Activated CD8-positive, alpha-beta memory T cell treated with anti-CD3 and anti-CD28 coated beads for 1 hour (primary cell): ENCODE measurements around the gene EEF1G.
"Not testable (repeated sequence)": the region's sequence is repeated elsewhere in the genome, so short reads cannot be mapped to it uniquely, and the experiment has no call there.

Experiments used
- DNase-seq, 2 donors: peaks; one replicate each; pipeline ENCODE4 v3.0.0-alpha.2; 2020; ENCODE audit warnings: low read depth in 1 of 2; ENCODE audit errors: extremely low read depth in 1 of 2

EEF1G gene

DNA sequence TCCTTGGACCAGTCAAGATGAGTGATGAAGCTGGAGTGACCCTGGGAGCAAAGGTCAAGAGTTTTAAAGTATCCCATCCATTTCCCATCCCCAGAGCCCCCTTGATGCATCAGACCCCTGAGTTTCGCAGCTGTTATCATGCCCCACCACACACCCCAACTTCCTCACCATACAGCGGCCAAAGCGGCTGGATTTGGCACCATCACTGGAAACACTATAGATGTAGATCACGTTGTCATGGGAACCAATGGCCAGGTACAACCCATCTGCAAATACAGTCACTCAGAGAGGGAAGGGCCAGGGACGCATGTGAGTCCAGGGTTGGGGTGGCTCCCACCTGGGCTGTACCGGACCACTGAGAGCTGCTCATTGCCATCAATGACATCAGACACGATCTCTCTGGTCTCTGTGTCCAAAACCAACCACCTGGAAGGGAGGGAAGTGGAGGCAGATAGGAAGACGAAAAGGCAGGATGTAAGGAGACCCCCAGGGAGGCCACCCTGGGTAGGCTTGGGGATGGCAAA lies 30.1 kb upstream of the EEF1G start:
- DNase-seq: no peak

DNA sequence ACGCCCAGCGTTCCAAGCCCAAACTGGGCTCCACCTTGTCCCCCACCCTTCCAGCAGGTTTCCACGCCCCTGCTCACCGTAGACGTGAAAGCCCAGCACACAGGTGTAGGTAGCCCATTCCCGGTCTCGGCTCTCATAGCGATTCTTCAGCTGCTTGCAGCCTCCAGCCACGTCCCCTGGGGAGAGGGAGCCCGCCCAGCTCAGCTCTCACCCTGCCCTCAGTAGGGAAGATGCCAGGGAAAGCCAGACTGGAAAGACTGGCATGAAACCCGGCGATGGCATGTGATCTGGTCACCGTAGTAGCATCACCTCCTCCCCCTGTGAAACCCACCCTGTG lies 29.3 kb upstream of the EEF1G start:
- DNase-seq: no peak

DNA sequence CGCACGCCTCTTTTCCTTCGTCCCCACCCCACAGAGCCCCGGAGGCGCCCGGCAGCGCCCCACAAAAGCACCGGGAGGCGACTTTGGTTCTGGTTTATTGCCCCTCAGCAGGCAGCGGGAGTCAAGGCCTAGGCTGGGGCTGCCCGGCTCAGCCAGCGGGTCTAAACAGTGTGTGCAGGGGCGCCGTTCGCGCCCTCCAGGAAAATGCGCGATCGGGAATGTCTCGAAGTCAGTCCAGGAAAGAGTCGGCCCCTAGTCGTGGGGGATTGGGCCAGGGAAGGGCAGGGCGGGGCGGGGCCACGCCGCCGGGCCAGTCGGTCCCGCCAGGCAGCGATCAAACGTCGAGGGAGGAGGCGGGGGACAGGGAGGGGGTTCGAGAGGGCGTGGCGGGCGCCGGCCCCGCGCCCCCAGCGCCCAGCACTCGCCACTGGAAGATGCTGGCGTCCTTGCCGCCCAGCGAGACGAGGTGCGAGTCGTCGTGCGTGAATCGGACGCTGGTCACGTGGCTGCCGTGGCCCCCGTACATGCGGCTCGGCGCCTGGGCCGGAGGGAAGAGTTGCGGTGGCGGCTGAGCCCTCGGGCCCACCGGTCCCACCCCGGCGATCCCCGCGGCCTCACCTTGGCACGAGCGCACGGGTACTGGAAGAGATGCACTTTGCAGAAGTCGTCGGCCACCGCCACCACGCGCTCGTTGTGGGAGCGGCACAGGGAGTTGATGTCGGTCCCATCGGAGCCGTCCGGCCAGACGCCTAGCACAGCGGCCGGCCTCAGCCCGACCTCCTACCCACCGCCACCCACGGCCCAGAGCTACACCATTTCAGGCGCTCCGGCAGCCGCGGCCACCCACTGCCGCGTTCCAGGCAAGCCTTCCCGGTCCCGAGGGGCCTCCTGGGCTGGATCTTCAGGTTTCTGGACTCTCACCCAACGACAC lies 28.7 kb upstream of the EEF1G start:
- no peak for DNase-seq

DNA sequence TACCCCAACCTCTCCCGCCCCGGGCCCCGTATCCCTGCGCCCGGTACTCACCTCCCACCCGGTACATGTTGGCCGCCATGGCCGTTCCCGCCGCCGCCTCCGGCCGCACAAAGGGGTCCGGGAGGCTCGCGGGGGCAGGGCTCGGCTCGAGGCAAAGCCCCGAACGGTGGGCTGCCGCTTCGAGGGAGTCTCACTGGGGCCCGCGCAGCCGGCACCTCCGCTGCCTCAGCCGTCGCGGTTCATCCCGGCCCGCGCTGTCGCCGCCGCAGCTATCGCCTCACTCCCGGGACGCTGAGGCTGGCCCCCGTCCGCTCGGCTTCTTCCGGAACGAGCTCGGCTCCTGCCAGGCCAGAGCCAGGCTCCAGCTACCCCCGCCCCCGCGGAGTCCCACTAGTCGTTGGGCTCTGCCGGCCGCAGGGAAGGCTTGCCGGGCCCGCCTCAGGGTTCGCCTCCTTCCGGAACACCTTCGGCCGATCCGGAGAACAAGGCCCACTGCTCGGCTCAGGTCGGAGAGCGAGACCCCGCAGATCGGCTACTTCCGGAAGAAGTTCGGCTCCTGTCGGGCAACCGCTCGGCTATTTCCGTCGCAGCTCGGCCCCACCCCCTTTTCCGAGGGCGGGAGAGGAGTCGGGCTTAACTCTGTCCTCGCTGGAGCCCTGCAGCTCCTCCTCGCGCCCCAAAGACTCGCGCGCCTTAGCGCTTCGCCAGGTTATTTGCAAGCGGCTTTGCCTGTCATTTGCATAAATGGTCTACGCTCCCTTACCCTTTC lies 27.9 kb upstream of the EEF1G start, which contains the start of gene MTA2:
Gene MTA2, minus strand, starts transcription at position 494 of the 769 bp plus-strand sequence. Its CDS starts 415 bp downstream, at position 79.
- peak; percentile 98 for DNase-seq

DNA sequence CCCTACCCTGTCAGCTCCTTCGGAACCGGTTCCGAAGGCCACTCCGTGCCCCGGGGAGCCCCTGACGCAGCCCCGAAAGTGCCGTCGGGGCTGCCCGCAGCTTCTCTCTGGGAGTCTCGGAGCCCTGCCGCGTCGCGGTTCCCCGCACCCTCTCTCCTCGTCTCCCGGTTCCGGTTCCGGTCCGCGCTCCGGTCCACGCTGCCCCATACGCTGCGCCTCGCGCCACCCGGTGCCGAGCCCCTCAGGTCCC lies 27.4 kb upstream of the EEF1G start:
- no peak for DNase-seq

DNA sequence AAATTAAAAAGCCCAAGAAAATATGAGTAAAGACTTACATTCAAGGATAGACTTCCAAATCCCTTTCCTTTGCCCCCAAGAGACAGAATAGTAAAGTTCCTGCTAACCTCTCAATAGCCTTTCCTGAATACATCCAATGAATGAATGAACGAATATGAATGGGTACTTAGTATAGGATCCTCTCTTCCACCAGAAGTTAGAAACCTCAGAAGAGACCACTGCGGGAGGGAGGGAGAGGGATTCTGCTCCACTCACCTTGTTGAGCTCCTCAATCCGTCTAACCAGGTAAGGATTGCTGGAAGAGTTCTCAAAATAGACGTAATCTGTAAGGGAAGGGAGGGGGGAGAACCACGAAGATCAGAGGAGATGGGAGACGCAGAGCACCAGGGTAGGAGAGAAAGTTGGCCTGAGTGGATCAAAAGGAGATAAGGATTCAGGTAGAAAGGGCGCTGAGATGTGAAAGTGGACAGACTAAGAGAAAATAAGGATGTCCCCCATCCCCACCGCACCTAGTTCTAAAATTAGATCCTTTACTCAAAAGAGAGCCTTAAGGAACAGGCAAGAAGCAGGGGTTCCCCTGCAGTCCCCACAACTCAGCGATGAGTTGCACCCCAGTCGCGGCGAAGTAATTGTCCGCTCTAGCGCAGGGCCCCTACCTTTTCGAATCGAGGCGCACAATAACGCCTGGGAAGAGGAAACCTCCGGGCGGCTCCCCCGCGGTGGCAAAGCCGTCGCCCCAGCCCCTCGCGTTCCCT lies 26.9 kb upstream of the EEF1G start:
- no peak for DNase-seq

DNA sequence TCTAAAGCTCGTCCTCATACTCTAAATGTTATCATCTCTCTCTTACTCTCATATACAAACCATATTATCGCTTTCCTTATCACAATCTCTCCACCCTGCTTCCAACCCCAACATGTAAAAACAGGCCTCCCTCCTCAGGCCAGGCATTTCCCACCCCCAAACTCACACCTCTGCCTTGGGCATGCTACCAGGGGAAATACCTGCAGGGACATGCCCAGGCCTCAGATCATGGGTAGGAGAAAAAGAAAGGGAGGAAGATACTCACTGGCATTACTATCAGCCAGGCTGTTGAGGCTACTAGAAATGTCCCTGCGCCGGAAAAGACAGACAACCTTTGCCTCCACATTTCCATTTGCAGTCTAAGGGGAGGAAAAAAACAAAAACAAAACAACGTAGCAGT lies 26.2 kb upstream of the EEF1G start:
- no peak for DNase-seq

DNA sequence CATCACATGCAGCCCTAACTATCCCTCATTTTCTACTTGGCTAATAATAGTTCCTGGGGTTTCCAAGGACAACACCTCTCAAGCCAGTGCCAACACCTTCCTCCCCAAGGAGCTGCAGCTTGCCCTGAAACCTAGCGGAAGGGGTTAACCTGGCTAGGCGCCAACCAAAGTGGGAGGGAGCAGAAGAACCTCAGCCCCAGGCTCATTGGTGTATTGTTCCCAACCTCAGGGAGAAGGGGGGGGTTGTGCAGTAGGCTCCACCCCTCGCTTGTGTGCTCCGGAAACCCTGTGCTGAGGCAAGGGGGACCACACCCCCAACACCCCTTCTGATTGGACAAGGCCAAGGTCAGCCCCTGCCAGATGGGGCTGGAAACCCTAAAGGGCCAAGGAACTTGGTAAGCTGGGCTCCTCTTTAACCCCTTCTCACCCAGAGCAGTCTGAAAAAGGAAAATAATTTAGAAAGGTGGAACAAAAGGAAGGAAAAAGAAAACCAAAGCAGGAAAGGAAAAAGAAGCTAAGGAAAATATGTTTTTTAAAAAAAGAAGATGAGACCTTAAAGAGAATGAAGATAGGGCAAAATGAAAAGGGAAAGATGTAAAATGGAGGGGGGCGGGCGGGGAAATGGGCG lies 25.5 kb upstream of the EEF1G start:
- DNase-seq: peak; percentile 86 to 91

DNA sequence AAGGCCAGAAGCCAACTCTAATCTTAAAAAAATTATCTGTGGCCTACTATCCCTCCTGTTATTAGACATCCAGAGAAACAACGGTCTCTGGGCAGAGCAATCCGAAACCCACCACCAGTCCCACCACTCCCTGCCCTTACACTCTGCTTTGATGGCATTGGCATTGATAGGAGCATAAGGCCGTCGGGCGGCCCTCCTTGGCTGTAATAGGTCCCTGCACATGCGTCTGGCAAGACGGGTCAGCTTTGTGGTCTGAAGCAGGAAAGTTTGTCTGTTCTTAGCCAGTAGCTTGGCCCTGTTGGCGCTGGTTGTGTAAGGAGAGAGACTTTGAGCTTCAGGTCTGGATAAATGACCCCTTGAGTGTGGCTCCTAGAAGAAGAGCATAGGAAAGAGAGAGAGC lies 21.4 kb upstream of the EEF1G start:
- no peak for DNase-seq

DNA sequence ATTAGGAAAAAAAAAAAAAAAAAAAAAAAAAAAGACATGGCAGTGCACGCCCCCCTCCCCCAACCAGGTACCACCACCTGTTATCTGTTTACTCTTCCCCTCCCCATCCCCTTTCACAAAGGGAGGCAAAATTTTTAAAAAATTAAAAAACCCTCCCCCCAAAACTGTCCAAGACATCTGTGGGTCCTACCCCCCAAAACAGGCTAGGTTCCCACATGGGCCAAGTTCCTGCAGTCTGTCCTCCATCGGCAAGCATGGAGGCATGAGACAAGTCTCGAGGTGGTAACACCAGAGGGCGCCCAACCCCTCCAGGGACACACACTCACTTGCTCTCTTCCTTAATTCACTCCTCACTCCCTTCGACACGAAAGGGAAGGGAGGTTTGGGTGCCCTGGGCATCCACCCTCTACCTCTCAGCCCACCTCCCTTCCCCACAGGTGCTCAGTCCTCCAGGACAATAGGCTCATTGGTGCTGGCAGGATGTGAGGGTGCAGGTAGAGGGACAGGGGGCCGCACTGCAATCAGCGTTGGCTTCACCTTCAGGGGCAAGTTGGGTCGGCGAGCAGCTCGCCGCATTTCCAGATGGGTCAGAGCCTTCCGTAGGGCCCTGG lies 19.8 kb upstream of the EEF1G start:
- peak in 1 of 2 donors; percentile 64 for DNase-seq

DNA sequence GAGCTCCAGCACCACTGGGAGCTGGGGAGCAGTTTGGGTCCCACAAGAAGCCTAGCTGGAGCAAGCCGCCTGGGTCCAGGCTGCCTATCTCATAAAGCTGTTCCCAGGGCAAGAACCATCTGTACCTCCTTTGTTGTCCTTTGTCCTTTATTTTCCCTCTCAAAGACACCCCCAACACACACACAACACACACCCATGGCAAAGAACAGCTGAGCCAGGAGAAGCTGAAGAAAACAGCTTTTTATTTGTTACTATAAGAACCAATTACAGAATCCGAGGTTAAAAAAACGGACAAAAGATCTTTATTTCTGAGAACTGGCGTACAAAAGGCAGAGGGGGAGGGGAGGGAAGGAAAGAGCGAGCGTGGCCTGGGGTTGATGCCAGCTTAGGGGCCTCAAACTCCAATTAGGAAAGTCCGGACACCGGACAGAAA lies 19.3 kb upstream of the EEF1G start:
- no peak for DNase-seq

DNA sequence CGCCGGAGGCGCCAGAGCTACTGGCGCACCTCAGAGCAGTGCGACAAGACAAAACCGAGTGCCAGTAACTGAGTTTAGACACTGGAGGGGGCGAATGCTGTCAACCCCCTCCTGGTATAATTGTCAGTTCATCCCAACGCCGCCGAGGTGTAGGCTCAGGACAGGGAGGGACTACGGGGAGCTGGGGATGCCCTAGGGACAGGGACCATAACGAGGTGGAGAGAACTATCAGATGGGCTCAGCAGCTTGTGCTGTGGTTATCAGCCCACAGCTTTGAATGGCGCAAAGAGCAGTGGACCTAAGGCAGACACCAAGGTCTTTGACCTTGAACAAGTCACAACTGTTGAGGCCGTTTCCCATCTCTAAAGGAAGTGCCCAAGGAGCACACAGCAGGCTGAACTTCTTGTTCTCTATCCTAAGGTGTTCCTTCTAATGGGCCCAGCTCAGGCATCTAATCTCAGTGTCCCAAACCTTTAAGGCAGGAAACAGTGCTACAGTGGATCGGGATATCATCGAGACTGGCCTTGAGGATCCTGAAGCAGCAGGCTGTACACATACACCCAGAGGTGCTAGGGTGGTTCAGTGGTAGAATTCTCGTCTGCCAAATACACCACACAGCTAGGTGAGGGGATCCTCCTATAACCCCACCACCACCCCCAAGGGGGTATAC lies 18.6 kb upstream of the EEF1G start:
- DNase-seq: no peak

DNA sequence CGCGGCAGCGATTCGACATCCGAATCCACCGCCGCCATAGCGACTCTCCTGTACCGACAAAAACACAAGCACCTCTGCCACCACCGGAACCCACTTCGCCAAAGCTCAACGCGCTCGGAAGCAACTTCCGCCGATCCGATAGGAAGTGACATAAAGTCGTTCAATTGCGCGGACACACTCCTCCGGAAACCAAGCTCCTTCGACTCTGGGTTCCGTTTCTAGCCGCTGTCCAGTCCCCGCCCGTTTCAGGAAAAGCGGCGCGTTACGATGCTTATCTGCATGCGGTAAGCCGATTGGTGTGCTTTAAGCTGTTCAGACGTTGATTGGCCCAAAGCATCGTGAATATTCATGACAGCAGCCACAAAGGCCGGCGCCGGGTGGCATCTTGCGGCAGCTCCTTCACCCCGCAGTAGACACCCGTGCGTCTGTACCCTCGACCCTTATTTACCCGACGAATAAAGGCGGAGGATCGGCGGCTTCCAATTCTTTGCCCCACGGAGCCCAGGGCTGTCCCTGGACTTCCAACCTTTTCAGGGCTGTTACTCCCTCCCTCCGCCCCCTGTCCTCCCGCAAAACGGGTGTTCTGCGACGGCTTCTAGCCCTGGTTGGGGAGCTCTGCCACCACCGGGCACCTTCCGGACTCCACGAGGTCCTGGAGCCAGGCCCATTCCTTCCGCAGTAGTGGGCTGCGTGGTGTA lies 17.9 kb upstream of the EEF1G start, which contains the start of gene TUT1:
Gene TUT1, minus strand, starts transcription at position 76 of the 698 bp plus-strand sequence. Its CDS starts 38 bp downstream, at position 38.
- peak; percentile 85 to 95 for DNase-seq

DNA sequence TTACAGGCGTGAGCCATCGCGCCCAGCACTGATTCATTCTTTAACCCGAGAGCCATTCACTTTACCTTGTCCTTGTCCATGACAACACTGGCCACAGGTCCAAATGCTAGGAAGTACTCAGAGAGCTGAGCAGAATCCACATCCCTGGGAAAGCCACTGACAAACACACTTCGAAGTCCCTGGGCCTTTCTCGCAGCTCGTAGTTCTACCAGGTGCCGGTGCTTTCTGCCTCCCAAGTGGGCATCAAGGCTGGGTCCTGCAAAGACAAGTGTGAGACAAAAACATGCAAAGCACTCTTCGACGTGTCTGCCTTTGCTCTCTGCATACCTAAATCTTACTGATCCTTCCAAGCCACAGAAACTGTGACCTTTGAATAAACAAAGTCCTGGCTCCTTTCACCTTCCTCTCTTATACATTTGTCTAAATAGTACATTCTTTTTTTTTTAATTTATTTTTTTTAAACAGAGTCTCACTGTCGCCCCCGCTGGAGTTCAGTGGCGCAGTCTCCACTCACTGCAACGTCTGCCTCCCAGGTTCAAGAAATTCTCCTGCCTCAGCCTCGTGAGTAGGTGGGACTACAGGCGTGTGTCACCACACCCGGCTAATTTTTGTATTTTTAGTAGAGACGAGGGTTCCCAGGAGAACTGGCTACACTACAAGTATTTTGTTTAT lies 15.4 kb upstream of the EEF1G start:
- DNase-seq: no peak

DNA sequence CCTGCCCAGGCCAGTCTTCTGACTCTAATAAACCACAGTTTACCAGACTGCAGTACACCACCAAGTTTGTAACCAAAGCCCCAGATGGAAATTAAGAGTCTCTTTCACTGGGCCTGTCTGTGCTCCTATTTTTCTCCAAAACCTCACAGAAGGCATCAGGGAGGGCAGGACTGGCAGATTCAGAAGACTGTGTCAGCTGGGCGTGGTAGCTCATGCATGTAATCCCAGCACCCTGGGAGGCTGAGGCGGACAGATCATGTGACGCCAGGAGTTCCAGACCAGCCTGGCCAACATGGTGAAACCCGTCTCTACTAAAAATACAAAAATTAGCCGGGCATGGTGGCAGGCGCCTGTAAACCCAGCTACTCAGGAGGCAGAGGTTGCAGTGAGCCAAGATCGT lies 11.7 kb upstream of the EEF1G start:
- DNase-seq: not testable (repeated sequence)

DNA sequence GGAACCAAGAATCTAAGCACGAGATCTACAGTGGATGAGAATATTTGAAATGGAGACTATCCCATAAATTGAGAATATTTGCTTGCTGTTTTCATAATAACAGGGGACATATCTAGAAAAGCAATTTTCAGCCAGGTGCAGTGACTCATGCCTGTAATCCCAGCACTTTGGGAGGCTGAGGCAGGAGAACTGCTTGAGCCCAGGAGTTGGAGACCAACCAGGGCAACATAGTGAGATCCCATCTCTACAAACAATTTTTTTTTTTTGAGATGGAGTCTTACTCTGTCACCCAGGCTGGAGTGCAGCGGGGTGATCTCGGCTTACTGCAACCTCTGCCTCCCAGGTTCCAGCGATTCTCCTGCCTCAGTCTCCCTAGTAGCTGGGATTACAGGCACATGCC lies 8.0 kb upstream of the EEF1G start:
- DNase-seq: not testable (repeated sequence)

DNA sequence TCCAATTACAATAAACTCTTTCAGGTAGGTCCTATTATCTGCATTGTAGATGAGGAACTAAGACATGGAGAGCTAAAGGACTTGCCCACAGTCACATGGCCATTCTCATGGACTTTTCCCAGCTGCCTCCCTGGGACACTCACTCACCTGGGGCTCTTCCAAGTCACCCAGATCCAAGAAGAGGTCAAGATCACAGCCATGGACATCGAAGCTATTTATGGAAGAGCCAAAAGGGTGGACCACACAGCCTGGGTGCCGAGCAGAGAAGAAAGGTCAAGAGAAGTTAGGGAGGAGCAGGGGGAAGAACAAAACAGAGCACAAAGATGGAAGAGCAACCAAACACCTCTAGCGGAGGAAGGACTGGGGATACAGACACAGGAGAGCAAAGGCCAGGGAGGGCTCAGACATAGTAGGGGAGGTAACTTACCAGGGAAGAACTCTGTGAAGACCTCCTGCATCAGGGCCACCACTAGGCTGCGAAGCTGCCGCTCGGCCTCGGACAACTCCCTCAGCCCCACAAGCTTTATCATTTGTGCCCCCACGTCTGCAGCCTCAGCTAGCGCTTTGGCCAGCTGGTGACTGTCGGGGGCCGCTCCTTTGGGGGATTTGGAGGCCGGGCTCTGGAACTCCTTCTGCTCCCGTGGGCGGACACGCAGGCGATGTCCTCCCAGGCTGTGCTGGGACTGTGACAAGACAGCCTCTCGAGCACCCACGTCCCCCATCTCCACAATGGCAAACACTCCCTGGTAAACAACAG lies 7.4 kb upstream of the EEF1G start:
- no peak for DNase-seq

DNA sequence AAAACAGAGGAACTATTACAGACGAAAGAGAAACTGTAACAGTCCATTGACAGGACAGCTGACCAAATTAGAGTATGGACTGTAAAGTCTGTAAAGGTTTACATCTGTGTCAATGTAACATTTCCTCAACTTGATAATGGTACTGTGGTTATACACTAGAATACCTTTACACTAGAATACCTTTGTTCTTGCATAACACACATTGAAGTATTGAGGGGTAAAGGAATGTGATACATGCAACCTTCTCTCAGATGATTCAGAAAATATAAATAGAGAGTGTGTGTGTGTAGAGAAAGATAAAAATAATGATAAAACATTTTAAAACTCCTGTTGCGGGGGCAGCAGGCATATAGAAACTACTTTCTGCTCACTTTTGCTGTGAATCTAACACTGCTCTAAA lies 5.6 kb upstream of the EEF1G start:
- no peak for DNase-seq
